IPS-20b (cell line): ENCODE measurements around the gene BEST4.
A peak's percentile ranks its signal among the peaks of the same experiment; 100 is the strongest.
"Not testable (repeated sequence)": the region's sequence is repeated elsewhere in the genome, so short reads cannot be mapped to it uniquely, and the experiment has no call there.

Experiments
- H3K27ac ChIP-seq: one replicate; pipeline ENCODE4 v1.5.1; 2013; ENCODE audit warnings: low read length
- H3K27me3 ChIP-seq: 2 replicates; pipeline ENCODE4 v1.6.1; 2013; ENCODE audit warnings: mild to moderate bottlenecking, low read length, inconsistent platforms; ENCODE audit not compliant: insufficient read depth
- H3K36me3 ChIP-seq: 2 replicates; pipeline ENCODE4 v1.6.1; 2013; ENCODE audit warnings: low read depth, mild to moderate bottlenecking, inconsistent platforms, low read length, moderate library complexity; ENCODE audit not compliant: insufficient read depth
- H3K4me1 ChIP-seq: 2 replicates; pipeline ENCODE4 v1.6.1; 2013; ENCODE audit warnings: mild to moderate bottlenecking, control low read depth, inconsistent platforms, low read length, moderate library complexity; ENCODE audit not compliant: insufficient read depth
- H3K4me3 ChIP-seq: 2 replicates; pipeline ENCODE4 v1.5.1; 2013; ENCODE audit warnings: mild to moderate bottlenecking, low read length, inconsistent platforms
- H3K9ac ChIP-seq: 2 replicates; pipeline ENCODE4 v1.6.1; 2013; ENCODE audit warnings: low read depth, mild to moderate bottlenecking, inconsistent platforms, low read length, moderate library complexity
- H3K9me3 ChIP-seq: 2 replicates; pipeline ENCODE4 v1.6.1; 2013; ENCODE audit warnings: mild to moderate bottlenecking, low read depth, low read length, inconsistent platforms; ENCODE audit not compliant: insufficient read depth

Gene BEST4

DNA sequence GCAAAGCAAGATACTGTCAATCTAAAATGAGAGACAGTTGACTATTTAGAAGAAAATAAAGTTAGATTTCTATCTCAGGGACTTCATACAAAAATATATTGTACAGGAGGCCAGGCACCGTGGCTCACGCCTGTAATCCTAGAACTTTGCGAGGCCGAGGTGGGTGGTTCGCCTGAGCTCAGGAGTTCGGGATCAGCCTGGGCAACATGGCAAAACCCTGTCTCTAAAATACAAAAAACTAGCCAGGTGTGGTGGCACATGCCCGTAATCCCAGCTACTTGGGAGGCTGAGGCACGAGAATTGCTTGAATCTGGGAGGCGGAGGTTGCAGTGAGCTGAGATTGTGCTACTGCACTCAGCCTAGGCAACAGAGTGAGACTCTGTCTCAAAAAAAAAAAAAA, 28.0 kb upstream of the BEST4 start:
- H3K9me3 ChIP-seq, H3K27ac ChIP-seq: not testable (repeated sequence)

DNA sequence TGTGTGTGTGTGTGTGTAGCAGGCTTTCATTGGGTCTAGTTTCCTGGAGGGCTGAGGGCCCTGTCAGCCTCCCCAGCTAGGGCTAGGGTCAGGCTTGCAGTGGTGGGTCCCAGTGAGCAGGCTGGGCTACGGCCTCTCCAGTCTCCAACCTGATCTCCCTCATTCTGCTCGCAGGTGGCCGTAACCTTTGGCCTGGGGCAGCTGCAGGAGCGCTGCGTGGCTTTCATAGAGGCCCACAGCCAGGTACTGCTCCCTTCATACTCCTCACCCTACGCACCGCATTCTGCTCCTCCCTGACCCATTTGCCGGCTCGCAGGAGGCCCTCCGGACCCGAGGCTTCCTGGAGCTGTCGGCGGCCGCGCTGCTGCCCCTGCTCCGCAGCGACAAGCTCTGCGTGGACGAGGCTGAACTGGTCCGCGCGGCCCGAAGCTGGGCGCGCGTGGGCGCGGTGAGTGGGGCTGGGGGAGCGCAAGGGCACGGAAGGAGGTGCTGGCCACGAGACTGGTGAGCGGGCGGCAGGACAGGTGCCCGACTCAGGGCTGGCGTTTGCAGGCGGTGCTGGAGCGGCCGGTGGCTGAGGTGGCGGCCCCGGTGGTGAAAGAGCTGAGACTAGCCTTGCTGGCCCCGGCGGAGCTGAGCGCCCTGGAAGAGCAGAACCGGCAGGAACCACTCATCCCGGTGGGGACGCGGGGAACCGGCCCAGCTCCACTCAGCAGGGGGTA, 25.0 kb upstream of the BEST4 start:
- Histone ChIP-seq H3K27ac (no peak overlapping the region), H3K4me1 (peaks cover 15% of the 10 kb centered on the region; the same call in 1 of the 2 replicates), H3K36me3 (no peaks in the 10 kb centered on the region), H3K9ac (no peak overlapping the region), H3K4me3 (peak overlapping the region; percentile 35; the same call in 1 of the 2 replicates), H3K27me3 (no peaks in the 10 kb centered on the region), H3K9me3 (no peaks in the 10 kb centered on the region)

More for the DNA sequence above, 28.0 kb upstream of the BEST4 start:
- not testable (repeated sequence) for H3K4me3 ChIP-seq, H3K4me1 ChIP-seq, H3K27me3 ChIP-seq, H3K9ac ChIP-seq, H3K36me3 ChIP-seq

DNA sequence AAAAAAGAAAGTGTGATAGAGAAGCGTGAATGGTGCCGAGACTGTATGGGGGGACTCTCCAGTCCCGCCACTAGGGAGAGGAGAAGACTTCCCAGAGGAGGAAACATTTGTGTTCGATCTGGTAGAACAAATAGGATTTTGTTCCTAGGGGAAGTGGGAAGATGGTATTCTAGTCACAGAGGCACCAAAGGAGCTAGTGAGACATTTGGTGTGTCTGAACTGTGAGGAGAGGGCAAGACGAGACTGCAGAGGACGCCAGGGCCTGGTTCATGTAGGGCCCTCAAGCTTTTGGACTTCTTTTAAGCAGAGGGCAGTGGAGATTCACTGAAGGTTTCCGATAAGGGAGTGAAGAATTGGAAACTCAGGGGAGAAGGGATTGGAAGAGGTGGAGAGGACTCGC, 23.3 kb upstream of the BEST4 start:
- H3K9ac ChIP-seq: no peak overlapping the region
- H3K36me3 ChIP-seq: no peaks in the 10 kb centered on the region
- H3K9me3 ChIP-seq: no peaks in the 10 kb centered on the region
- peaks cover 29% of the 10 kb centered on the region; the same call in 1 of the 2 replicates for H3K4me1 ChIP-seq
- H3K27me3 ChIP-seq: no peaks in the 10 kb centered on the region
- no peak overlapping the region for H3K27ac ChIP-seq
- no peak overlapping the region for H3K4me3 ChIP-seq

DNA sequence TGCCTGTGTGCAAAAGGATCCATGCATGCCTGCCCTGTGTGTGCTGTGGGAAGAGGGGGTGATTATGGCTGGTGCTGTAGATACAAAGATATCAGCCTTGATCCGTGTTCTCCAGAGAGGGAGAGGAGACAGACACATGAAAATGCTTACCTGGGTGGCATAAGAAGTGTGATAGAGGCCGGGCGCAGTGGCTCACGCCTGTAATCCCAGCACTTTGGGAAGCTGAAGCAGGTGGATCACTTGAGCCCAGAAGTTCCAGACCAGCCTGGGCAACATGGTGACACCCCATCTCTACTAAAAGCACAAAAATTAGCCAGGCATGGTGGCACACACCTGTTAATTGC, 22.8 kb upstream of the BEST4 start:
- not testable (repeated sequence) for H3K9ac ChIP-seq

DNA sequence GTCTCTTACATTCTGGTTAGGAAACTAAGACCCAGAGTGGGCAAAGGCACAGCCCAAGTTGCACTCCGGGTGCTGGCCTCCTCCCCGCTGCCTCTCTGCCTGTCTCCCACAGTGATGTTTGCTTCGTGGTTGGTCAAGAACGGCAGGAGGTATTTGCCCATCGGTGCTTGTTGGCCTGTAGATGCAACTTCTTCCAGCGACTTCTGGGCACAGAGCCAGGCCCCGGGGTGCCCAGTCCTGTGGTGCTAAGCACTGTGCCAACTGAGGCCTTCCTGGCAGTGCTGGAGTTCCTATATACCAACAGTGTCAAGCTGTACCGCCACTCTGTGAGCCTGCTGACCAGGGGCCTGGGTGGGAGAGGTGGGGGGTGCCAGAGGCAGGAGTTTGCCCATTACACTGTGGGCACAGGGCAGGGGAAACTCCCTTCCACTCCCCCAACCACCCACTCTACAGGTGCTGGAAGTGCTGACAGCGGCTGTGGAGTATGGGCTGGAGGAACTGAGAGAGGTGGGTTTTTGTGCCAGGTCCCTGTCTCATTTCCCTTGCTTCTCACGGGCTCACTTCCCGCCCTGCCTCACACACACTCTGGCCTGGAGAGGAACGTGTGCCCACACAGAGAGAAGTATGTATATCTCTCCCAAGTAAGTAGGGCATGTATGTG, 22.3 kb upstream of the BEST4 start:
- Histone ChIP-seq H3K36me3 (peaks cover 8% of the 10 kb centered on the region), H3K4me3 (no peak overlapping the region), H3K9ac (no peak overlapping the region; the same call in 1 of the 2 replicates), H3K27me3 (no peaks in the 10 kb centered on the region), H3K4me1 (peaks cover 29% of the 10 kb centered on the region; the same call in 1 of the 2 replicates), H3K27ac (no peak overlapping the region), H3K9me3 (no peaks in the 10 kb centered on the region)

More for the DNA sequence above, 22.8 kb upstream of the BEST4 start:
- not testable (repeated sequence) for H3K4me3 ChIP-seq, H3K36me3 ChIP-seq, H3K9me3 ChIP-seq, H3K27me3 ChIP-seq, H3K27ac ChIP-seq
- H3K4me1 ChIP-seq: peaks cover 29% of the 10 kb centered on the region; the same call in 1 of the 2 replicates

DNA sequence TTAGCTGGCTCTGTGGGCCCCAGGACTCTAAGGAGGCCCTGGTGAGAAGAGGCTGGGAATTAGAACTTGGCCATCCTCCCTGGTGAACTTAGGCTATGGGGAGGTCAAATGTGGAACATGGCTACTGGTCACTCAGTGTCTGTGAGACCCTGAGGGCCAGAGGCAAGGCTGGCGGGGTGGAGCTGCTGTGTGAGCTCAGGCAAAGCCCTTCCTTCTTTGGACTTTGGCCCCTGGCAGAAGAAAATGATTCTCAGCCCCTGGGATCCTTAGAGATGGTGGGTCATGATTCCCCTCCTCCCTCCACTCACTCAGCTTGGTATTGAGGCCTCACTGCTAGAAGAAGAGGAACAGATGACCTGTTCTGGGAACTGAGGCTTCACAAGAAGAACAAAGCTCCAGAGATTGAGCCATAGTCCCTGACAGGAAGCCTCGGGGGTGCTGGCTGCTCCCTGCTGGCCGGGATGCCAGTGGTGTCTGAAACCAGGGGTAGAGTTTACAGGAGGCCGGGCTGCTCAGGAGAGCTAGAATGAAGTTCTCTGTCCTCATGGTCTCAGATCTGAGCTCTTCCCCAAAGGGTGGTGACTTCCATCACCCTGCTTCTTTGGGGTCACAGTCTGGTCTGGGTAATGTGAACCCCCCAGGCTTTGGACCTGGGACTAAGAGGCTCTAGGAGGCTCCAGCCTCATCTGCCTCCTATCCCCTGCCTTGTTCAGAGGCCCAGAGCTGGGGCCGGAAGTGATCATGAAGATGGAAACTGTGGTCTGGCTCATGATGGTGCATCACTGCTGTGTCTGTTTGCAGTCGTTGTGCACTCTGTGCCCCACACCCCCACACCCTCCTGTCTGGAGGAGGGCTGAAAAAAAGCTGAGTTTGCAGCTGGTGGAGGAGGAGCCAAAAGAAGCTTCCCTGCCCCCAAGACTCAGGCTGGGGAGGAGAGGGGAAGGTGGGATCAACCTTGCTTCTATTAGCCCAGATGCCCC, 21.3 kb upstream of the BEST4 start:
- no peaks in the 10 kb centered on the region for H3K27me3 ChIP-seq
- H3K4me1 ChIP-seq: peaks cover 29% of the 10 kb centered on the region; the same call in 1 of the 2 replicates
- peaks cover 15% of the 10 kb centered on the region for H3K36me3 ChIP-seq
- no peak overlapping the region for H3K27ac ChIP-seq
- peak overlapping the region; percentile 13 for H3K4me3 ChIP-seq
- peak overlapping the region; percentile 67; the same call in 1 of the 2 replicates for H3K9ac ChIP-seq
- H3K9me3 ChIP-seq: no peaks in the 10 kb centered on the region

DNA sequence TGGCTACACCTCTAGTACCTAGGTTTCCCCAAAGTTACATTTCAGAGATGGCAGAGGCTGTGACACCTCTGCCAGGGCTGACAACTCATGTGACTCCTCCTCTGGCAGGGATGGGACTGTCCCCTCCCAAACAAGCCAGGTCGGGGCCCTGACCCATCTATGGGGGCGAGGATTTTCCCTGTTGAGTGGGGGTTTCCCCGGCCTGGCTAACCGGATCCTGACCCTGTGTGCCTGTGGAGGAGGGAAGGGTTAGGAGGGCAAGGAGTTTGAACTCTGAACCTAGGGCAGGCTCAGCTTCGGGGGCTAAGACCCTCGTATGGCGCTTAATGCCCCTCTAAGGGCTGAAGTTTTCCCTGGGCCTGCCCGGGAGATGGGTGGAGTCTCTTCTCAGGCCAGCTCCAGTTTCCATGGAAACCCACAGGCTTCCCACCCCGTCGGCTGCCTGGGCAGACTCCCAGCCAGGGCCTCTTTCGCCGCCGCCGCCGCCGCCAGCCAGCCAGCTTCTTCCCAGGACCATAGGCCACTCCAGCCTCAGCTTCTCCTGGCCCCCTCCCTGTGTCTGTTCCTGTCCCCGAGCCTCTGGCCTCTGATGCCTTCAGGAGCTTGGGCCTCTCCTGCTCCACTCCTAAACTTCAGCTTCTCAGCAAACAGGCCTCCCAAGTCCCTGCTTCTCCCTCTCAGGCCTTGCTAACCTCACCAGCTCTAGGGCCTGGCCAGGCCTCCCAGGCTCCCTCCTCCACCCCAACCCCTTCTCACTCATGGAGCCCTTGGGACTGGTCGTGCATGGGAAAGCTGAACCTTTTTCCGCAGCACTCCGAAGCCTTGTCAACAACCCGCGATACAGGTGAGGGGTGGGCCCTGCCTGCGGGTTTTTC, 20.3 kb upstream of the BEST4 start, which contains the start of gene BTBD19:
Gene BTBD19 (plus strand): TSS at position 461 of the 875 bp plus-strand sequence. CDS start 298 bp downstream, at position 759.
- Histone ChIP-seq H3K9me3 (no peaks in the 10 kb centered on the region), H3K4me1 (peaks cover 29% of the 10 kb centered on the region; the same call in 1 of the 2 replicates), H3K27me3 (no peaks in the 10 kb centered on the region), H3K27ac (peak within 1 kb of the TSS; percentile 85), H3K36me3 (peaks cover 24% of the 10 kb centered on the region), H3K4me3 (peak within 1 kb of the TSS; percentile 52), H3K9ac (peak within 1 kb of the TSS; percentile 81)

DNA sequence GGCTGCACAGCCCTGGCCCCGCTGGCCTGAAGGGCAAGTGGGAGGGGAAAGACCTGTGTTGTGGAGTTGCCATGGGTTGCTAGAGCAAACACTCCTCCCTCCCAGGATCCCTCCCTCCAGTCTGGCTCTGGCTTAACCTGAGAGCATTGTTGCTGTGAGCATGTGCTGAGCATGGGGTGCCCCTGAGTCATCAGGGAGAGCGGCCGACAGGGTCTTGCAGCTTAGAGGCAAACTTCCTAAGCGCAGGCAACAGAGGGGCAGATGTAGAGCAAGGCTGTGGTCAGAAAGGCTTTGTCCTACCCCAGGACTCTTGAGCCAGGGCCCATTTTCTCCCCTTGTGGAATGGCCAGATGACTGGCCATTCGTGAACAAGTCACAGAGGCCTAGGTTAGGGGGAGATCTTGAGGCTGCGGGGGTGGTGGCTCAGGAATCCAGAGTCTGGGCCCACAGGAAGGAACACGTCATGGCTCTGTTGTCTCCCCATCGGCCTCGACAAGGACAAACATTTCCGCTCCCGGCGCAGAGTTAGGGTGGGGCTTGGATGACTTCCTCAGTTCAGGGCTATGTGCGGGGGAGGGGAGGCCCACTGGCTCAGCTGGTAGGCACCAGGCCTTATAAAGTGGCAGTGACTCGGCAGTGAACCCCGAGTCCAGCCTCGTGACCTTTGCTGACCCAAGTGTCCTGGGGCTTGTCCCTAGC, 19.5 kb upstream of the BEST4 start:
- H3K36me3 ChIP-seq: peaks cover 29% of the 10 kb centered on the region
- H3K4me1 ChIP-seq: peaks cover 29% of the 10 kb centered on the region; the same call in 1 of the 2 replicates
- H3K4me3 ChIP-seq: peak overlapping the region; percentile 37; the same call in 1 of the 2 replicates
- no peaks in the 10 kb centered on the region for H3K27me3 ChIP-seq
- H3K9ac ChIP-seq: peak overlapping the region; percentile 81
- no peaks in the 10 kb centered on the region for H3K9me3 ChIP-seq
- H3K27ac ChIP-seq: peak overlapping the region; percentile 85

DNA sequence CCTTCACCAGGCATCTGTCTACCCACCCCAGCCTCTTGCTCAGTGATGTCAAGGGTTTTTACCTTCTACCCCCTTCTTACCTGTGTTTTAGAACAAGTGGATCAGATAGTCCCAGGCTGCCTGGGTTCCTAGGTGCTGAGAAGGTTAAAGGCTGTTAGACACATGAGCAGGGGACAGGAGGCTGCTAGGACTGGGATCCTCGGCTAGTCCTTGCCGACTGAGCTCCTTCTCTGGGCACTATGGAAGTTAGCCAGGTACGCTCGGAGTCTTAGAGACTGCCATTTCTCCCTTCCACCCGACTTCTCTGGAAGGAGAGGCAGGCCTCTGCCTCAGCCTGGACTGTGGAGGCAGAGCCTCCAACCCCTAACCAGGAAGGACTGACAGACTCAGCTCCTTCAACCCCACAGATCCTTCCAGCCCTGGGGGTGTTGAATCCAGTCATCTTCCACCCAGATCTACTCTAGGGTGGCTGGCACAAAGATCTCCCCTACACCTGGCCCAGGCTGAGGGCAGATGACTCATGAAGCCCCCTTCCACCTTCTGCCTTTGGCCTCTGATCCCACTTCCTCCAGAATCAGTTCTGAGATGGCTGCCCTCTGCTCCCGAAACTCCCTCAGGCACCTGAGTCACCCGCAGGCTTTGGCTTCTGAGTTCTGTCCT, 18.9 kb upstream of the BEST4 start, which contains the start of gene DYNLT4:
Gene DYNLT4 (minus strand): TSS at position 648 of the 660 bp plus-strand sequence. CDS start 683 bp downstream, outside the sequence.
- H3K27me3 ChIP-seq: no peaks in the 10 kb centered on the region
- peak within 1 kb of the TSS; percentile 81 for H3K9ac ChIP-seq
- H3K36me3 ChIP-seq: peaks cover 29% of the 10 kb centered on the region
- H3K27ac ChIP-seq: peak within 1 kb of the TSS; percentile 85
- H3K4me3 ChIP-seq: peak within 1 kb of the TSS; percentile 37; the same call in 1 of the 2 replicates
- no peaks in the 10 kb centered on the region for H3K9me3 ChIP-seq
- H3K4me1 ChIP-seq: peaks cover 31% of the 10 kb centered on the region
